Smooth muscle cell of the pulmonary artery (primary cell): Measurements from ENCODE around the gene PHF20. TPM values are rescaled to one million over a fixed set of nuclear protein-coding genes. Genes with fewer than 3 reads are reported as not detected.

Source experiments
- total RNA-seq: library from RNA; depleted of rRNA; stranded (reverse); fragments of >200 nt; gene quantifications from 2 replicates; pipeline ENCODE4 v1.2.3, GENCODE V29; 2014

PHF20 gene
- 43.9 and 53.5 TPM in 2 replicates for total RNA-seq

GRCh38 chr20:35771689-35772562 is at the start of gene PHF20:
TSS of gene PHF20 (plus strand) at chr20:35772015. CDS start at chr20:35801523, 29,508 bp downstream.

GRCh38 chr20:35741892-35742740 is 29.7 kb upstream of the PHF20 start, which contains the start of gene RBM39:
TSS of gene RBM39 (minus strand) at chr20:35742260. CDS start at chr20:35740874, 1,386 bp downstream.

DNA sequence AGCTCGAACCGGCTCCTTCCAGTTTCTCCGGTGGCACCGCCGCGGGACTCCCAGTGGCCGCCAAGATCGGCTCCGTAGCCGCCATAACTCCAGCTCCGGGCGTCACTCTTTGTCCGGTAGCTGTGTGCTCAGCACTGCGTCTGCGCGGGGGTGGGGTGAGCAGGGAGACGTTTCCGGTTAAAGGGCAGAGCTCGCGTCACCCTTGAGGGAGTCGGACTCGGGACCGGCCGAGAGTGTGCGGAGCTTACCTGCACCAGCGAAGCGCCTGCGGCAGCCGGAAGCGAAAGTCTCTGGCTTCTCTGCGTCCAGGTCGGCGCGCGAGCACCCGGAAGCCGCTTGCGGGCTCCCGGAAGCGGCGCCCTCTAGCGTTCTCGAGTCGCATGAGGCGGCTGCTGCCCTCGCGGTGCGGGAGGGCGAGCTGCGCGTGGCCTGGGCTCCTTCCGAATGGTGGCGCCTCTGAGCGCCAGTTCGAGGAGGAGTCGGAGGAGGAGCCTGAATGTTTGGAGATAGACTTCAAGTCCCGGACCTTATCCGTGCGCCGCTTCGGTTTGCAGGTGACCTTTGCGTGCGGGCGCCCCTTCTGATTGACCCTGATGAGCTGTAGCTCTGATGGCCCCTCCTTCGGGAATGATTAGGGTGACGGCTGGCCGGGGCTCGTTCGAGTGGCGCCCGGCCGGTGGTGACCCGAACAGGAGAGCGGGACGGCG is 182.5 kb downstream of the PHF20 start, which contains the start of gene SCAND1:
SCAND1 (minus strand) TSS at position 303 of the 707 bp plus-strand sequence; CDS start at position 85, 218 bp downstream.

DNA sequence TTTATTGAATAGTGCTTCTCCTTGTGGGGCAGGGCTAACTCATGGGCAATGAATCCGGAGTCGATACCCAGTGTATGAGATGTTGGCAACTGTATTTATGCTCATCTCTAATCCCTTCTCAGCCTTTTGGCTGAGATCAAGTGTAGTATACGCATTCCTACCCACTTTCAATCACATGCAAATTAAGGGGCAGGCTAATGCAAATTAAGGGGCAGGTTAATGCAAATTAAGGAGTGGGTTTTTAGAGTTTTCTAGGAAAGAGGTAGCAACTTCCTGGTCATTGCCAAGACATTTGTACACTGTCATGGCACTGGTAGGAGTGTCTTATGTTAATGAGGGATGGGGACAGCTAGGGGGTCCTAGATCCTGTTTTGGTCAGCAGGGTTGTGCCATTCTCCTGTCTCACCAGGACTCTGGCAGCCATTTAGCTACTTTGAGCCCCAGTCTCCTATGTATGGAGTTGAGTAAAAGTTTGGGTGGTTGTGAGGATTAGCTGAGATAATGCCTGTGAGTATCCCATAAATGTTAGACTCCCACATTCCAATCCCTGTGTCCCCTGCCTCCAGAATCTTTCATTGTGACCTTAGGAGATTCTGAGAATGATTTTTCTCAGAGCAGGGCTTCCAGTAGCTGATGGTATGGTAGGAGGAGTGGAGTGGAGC is 196.3 kb downstream of the PHF20 start, which contains the start of gene CNBD2:
CNBD2 (plus strand) TSS at position 612 of the 662 bp plus-strand sequence. CDS start 173 bp downstream, outside the sequence.

Other genes with a start within 250 kb of the PHF20 start
- gene C20orf173, start 242.4 kb upstream of the PHF20 start, total RNA-seq: not detected in 2 replicates
- gene ERGIC3, start 229.9 kb upstream of the PHF20 start, total RNA-seq: 479 and 518 TPM in 2 replicates
- gene SPAG4, start 156.2 kb upstream of the PHF20 start, total RNA-seq: 18.4 and 23.3 TPM in 2 replicates
- gene CPNE1, start 107.1 kb upstream of the PHF20 start, total RNA-seq: 103 and 159 TPM in 2 replicates
- gene RBM12, start 107.1 kb upstream of the PHF20 start, total RNA-seq: 39.8 and 40.2 TPM in 2 replicates
- 55.8 and 61.7 TPM in 2 replicates for gene NFS1, start 72.7 kb upstream of the PHF20 start, total RNA-seq
- 98.0 and 100 TPM in 2 replicates for gene ROMO1, start 72.6 kb upstream of the PHF20 start, total RNA-seq
- 237 and 252 TPM in 2 replicates for gene RBM39, start 29.8 kb upstream of the PHF20 start, total RNA-seq
- 25.2 and 32.3 TPM in 2 replicates for gene SCAND1, start 182.5 kb downstream of the PHF20 start, total RNA-seq
- 0.99 and 1.5 TPM in 2 replicates for gene CNBD2, start 196.6 kb downstream of the PHF20 start, total RNA-seq